ENCODE measurements around the gene DNAAF1. TPM values are rescaled to one million over a fixed set of nuclear protein-coding genes. Genes with fewer than 3 reads are reported as not detected.

The DNAAF1 gene
- total and polyA plus RNA-seq, 2 of the 4 experiments (the other 2 are of a cell fraction): 0.05 TPM; not detected in 1

GRCh38 chr16:84137769-84138357 is 7.2 kb upstream of the DNAAF1 start:
- Histone ChIP-seq H3K4me1 (ENCODE audit: control insufficient read depth, insufficient read depth, low read length) (peaks cover 25% of the 10 kb centered on the region), H4K20me1 (ENCODE audit: insufficient read depth, low read length) (peaks cover 21% of the 10 kb centered on the region; the same call in 1 of the 2 replicates), H3K9ac (ENCODE audit: low read depth, low read length) (no peak overlapping the region), H3K9me3 (ENCODE audit: control insufficient read depth, insufficient read depth, low read length) (no peaks in the 10 kb centered on the region), H4K91ac (ENCODE audit: insufficient read depth, low read depth, low read length) (no peak overlapping the region), H4K8ac (ENCODE audit: low read depth in 2 of 2, low read length in 2 of 2) (no peak overlapping the region), H2BK20ac (ENCODE audit: low read depth, low read length) (no peak overlapping the region), H3K56ac (ENCODE audit: extremely low read depth, insufficient read depth, low read length) (no peak overlapping the region), H3K27me3 (ENCODE audit: control insufficient read depth, insufficient read depth, low read length) (no peaks in the 10 kb centered on the region), H2BK5ac (ENCODE audit: low read depth, low read length, poor library complexity, severe bottlenecking) (no peak overlapping the region), H2AK5ac (ENCODE audit: low read depth, low read length) (no peak overlapping the region), H3K79me1 (ENCODE audit: low read depth in 1 of 2, low read length in 2 of 2) (peaks cover 24 to 63% of the 10 kb centered on the region in 2 experiments), H2BK15ac (ENCODE audit: low read depth, low read length) (no peak overlapping the region), H3K23ac (ENCODE audit: low read depth, low read length) (no peak overlapping the region; the same call in 1 of the 2 replicates), H2BK120ac (ENCODE audit: low read depth, low read length) (no peak overlapping the region), H3K18ac (ENCODE audit: low read depth, low read length) (no peak overlapping the region), H3K4me3 (ENCODE audit: insufficient read depth, low read depth, low read length) (no peak overlapping the region), H4K5ac (ENCODE audit: low read depth, low read length) (no peak overlapping the region), H3K36me3 (ENCODE audit: control insufficient read depth, insufficient read depth, low read length) (no peaks in the 10 kb centered on the region), H3K4ac (ENCODE audit: low read depth, low read length) (no peak overlapping the region), H3K9me1 (ENCODE audit: insufficient read depth, low read length) (peaks cover 20% of the 10 kb centered on the region), H2AFZ (replicated peaks; ENCODE audit: low read length, poor library complexity) (no peak overlapping the region), H3K4me2 (ENCODE audit: low read depth, low read length) (no peak overlapping the region), H3K14ac (replicated peaks; ENCODE audit: low read depth, low read length) (no peak overlapping the region), H3K27ac (ENCODE audit: insufficient read depth, low read length) (no peak overlapping the region), H2AK9ac (replicated peaks; ENCODE audit: low read depth, low read length, poor library complexity) (no peak overlapping the region)
- dilution Hi-C loops (cut with HindIII; ENCODE audit: low sequenced_read_pairs, unreplicated experiment): no loop called here
- DNase-seq (no peak), ATAC-seq (ENCODE audit: low read depth) (no peak)
- CTCF ChIA-PET: interaction anchor here (0.9 kb wide), 1 partner anchor 58 kb away, joined by 3 read pairs; no protein-coding TSS in a partner anchor
- no peak for TF ChIP-seq POLR2A (IDR thresholded peaks at IDR 0.05; ENCODE audit: low read depth, low read length)
- in situ Hi-C loops (cut with MboI; ENCODE audit: low sequenced_read_pairs): no loop called here
- POLR2A ChIA-PET (ENCODE audit: unreplicated experiment): no interaction called here
- BruUV-seq (replicated peaks): no TSS peak
- no CpG with 5 or more reads among the region's 7 CpGs for WGBS, 2 experiments (ENCODE audit: extremely low coverage in 2 of 2, insufficient read length in 1 of 2)
- intact Hi-C loops (cut with micrococcal nuclease): no loop called here
